Muscle of leg (tissue), 11 donors: ENCODE data around the gene MSX1. TPM values are rescaled to one million over a fixed set of nuclear protein-coding genes. Genes with fewer than 3 reads are reported as not detected.

Experiments used
- DNase-seq: peaks from one replicate; pipeline ENCODE4 v3.0.0; 2013
- H3K27ac ChIP-seq: one replicate; pipeline ENCODE4 v1.5.1; 2013; ENCODE audit warnings: mild to moderate bottlenecking, low read length, control low read depth
- H3K27me3 ChIP-seq: one replicate; pipeline ENCODE4 v1.6.1; 2013; ENCODE audit warnings: low read length; ENCODE audit not compliant: control insufficient read depth, insufficient read depth
- H3K36me3 ChIP-seq: one replicate; pipeline ENCODE4 v1.6.1; 2013; ENCODE audit warnings: low read length; ENCODE audit not compliant: control insufficient read depth, insufficient read depth
- H3K4me1 ChIP-seq: one replicate; pipeline ENCODE4 v1.6.1; 2013; ENCODE audit warnings: low read length; ENCODE audit not compliant: control insufficient read depth, insufficient read depth
- H3K4me3 ChIP-seq: one replicate; pipeline ENCODE4 v1.5.1; 2013; ENCODE audit warnings: low read length, control low read depth
- H3K9me3 ChIP-seq: replicated peaks from 2 replicates; pipeline ENCODE4 v1.6.1; 2013; ENCODE audit warnings: low read depth, low read length; ENCODE audit not compliant: control insufficient read depth
- WGBS: methylation state at CpG from one replicate; pipeline ENCODE4 v1.1.5; 2013; ENCODE audit warnings: missing lambda C conversion rate; ENCODE audit not compliant: insufficient coverage; 5-methylcytosine and 5-hydroxymethylcytosine counted together
- polyA plus RNA-seq, 8 donors: library from polyadenylated mRNA; unstranded; fragments of 120-200 nt; gene quantifications; one replicate each; pipeline versions ENCODE4 v1.2.1 to v1.2.3, GENCODE V29; 2013; ENCODE audit warnings: inconsistent platforms in 1 of 8, low replicate concordance in 1 of 8; ENCODE audit not compliant: insufficient read length in 8 of 8, insufficient read depth in 1 of 8
- total RNA-seq: library from RNA; stranded (reverse); fragments of 120-200 nt; gene quantifications from one replicate; pipeline ENCODE4 v1.2.4, GENCODE V29; 2013

Gene MSX1
- total and polyA plus RNA-seq, 9 donors = 1.3 to 2.8 (median 1.8) TPM

DNA sequence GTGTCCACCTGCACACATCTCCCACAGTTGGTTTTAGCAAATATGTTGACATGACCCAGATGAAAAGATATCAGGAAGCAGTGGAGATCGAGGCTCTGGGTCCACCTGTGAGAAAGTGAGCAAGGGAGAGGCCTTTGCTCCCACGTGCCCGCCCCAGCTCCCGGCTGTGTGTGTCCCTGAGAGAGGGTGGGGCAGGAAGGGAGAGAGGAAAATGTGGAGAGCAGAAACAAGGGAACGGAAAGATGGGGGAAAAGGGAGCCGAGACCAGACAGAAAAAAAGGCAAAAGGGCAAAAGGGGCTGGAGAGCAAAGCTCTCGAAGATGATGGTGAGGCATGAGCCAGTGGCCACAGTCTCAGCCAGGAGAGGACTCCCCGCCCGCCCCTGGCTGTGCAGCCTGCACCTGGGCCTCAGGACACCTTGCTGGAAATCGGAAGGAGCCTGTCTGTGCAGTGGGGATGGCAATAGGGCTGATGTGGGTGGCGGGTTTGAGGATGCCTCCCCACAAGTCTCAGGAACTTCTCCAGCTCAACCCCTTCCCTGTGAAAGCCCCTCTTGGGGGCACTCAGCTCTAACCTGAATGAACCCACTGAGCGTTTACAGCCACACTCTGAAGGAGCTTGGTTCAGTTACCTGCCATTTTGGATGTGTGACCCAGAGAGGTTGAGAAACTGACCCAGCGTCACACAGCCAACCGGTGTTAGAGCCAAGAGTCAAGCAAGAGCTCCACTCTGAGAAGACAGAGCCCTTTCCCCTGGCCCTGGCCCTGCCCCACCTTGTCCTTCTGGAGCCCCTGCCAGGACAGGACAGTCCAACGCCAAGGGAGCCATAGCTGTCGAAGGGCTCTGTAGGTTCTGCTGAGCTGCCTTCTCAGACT lies 20.3 kb upstream of the MSX1 start:
- Histone ChIP-seq H3K36me3 (no peaks in the 10 kb centered on the region), H3K9me3 (no peaks in the 10 kb centered on the region), H3K4me1 (no peaks in the 10 kb centered on the region), H3K27me3 (peaks cover 50% of the 10 kb centered on the region), H3K4me3 (no peak overlapping the region), H3K27ac (no peak overlapping the region)
- no peak for DNase-seq
- WGBS = 52% methylated on average over 14 of the region's 16 CpGs

DNA sequence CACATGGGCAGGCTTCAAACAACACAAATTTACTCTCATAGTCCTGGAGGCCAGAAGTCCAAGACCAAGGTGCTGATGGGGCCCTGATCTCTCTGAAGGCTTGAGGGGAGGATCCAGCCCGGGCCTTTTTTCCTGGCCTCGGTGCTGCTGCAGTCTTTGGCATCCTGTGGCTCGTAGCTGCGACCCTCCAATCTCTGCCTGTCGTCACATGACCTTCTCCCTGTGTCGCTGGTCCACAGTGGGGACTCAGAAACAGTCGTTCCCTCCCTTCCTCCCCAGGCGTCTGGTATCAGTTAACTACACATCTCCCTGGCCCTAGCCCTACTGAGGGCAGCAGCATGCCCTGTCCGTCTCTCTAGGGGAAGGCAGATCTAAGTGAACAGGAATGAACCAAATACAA lies 19.1 kb upstream of the MSX1 start:
- H3K27me3 ChIP-seq = peaks cover 58% of the 10 kb centered on the region

DNA sequence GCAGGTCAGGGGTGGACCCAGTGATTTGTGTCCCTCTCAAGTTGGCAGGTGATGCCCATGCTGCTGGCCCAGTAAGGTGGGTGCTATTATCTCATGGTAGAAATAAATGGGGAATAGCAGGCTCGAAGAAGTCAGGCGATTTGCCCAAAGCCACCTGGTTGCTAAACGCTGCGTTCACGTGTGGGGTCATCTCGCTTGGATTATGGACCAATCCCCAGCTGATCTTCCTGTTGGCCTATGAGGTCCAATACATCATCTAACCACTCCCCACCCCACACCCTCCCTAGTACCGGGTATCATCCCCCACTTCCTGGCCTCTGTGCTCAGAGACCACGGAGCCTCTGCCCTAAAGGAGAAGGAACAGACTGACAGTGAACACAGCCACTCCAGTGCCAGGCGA lies 18.3 kb upstream of the MSX1 start:
- Histone ChIP-seq H3K9me3 (no peaks in the 10 kb centered on the region), H3K36me3 (no peaks in the 10 kb centered on the region), H3K4me1 (no peaks in the 10 kb centered on the region), H3K4me3 (no peak overlapping the region), H3K27ac (no peak overlapping the region), H3K27me3 (peaks cover 63% of the 10 kb centered on the region)
- WGBS = 78% methylated on average over 7 of the region's 9 CpGs
- no peak for DNase-seq

More for the DNA sequence above, 19.1 kb upstream of the MSX1 start:
- DNase-seq = no peak
- no peak overlapping the region for H3K27ac ChIP-seq
- H3K4me3 ChIP-seq = no peak overlapping the region
- no peaks in the 10 kb centered on the region for H3K9me3 ChIP-seq
- no peaks in the 10 kb centered on the region for H3K36me3 ChIP-seq
- no peaks in the 10 kb centered on the region for H3K4me1 ChIP-seq
- 26% methylated on average over 8 of the region's 9 CpGs for WGBS

DNA sequence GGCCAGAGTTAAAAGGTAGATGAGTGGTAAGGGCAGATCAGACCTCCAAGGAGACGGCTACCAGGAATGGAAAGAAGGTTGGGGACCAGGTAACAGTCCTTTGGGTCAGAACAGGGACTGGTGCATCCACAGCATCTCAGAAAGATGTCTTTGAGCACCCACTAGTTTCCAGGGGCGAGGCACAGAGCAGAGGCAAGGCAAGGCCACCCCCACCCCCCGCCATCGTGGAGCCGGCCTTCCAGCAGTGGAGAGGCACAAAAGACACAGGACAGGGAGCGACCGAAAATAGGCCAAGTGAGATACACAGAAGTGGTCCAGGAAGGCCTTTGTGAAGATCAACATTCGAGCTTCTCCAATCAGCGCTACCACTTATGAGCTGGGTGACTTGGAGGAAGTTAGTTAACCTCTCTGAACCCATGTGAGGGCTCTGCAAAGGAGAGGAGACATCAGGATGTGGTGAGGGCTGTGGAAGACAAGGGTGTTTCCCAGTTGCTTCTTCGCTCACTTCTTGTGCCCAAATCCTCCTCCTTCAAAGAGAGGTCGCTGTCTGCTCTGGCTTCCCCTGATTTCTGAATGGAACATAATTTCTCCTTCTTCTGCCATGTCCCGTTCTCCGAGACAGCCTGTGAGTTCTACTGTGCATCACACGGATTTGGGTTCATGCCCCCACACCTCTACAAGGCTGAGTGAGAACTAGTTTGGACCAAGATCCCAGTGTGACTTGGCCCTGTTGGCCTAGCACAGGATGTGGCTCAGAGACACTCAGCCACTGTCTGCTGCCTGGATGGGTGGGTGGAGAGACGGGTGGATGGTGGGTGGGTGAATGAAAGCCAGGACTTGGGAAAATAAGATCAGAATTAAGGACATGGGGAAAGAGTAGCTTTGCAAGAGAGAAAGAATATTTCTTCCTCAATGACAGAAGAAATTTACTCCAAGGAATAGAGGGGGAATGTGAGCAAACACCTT lies 16.7 kb upstream of the MSX1 start:
- WGBS = 79% methylated on average over 13 of the region's 15 CpGs
- H3K4me1 ChIP-seq = no peaks in the 10 kb centered on the region
- H3K36me3 ChIP-seq = no peaks in the 10 kb centered on the region
- H3K9me3 ChIP-seq = no peaks in the 10 kb centered on the region
- no peak for DNase-seq
- H3K27me3 ChIP-seq = peaks cover 70% of the 10 kb centered on the region
- no peak overlapping the region for H3K27ac ChIP-seq
- no peak overlapping the region for H3K4me3 ChIP-seq

DNA sequence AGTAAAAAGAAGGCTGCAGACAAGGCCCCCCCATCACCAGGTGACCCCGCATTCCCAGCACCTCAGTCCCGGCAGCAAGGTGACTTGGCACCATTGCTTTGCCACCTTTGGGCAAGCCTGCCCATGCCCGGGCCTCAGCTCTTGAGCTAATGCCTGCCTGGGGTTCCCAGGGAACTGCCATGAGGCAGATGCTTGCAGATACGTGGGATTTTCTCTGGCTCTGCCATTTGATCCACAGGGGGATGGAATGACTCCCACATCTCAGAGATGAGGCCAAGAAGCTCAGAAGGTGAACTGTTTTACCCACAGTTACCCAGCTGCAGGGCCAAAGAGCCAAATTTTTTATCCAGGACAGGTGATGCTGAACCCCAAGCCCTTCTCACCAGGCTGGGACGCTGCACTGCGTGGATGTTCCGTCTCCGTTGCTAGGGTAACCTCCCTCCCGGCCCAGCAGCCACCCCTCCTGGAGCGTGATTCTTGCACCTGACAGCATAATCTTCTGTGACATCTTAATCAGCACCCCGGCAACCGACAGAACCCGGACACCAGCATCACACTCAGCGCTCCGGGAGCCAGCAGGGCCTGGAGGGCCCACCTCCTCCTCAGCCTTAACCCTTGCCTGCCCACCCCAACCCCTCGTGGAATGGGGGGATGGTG lies 15.7 kb upstream of the MSX1 start:
- H3K36me3 ChIP-seq = no peaks in the 10 kb centered on the region
- H3K9me3 ChIP-seq = no peaks in the 10 kb centered on the region
- no peak overlapping the region for H3K4me3 ChIP-seq
- H3K27me3 ChIP-seq = peaks cover 72% of the 10 kb centered on the region
- H3K4me1 ChIP-seq = no peaks in the 10 kb centered on the region
- DNase-seq = no peak
- H3K27ac ChIP-seq = no peak overlapping the region
- WGBS = 19% methylated on average over 10 of the region's 16 CpGs

DNA sequence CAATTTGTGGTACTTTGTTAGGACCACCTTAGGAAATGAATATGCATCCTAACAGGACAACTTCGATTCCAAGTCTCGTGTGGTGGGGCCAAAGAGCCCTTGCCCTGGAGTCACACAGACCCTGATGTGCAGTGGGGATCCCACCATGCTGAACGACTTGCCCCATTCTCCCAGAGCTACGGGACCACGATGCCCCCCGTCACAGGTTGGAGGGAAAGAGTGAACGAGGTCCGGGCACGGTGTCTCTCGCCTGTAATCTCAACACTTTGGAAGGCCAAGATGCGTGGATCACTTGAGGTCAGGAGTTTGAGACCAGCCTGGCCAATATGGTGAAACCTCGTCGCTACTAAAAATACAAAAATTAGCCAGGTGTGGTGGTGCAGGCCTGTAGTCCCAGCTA lies 14.4 kb upstream of the MSX1 start:
- no peaks in the 10 kb centered on the region for H3K36me3 ChIP-seq
- H3K4me1 ChIP-seq = no peaks in the 10 kb centered on the region
- H3K4me3 ChIP-seq = no peak overlapping the region
- no peak overlapping the region for H3K27ac ChIP-seq
- WGBS = 89% methylated on average over 12 of the region's 13 CpGs
- no peak for DNase-seq
- H3K9me3 ChIP-seq = no peaks in the 10 kb centered on the region
- peaks cover 73% of the 10 kb centered on the region for H3K27me3 ChIP-seq

DNA sequence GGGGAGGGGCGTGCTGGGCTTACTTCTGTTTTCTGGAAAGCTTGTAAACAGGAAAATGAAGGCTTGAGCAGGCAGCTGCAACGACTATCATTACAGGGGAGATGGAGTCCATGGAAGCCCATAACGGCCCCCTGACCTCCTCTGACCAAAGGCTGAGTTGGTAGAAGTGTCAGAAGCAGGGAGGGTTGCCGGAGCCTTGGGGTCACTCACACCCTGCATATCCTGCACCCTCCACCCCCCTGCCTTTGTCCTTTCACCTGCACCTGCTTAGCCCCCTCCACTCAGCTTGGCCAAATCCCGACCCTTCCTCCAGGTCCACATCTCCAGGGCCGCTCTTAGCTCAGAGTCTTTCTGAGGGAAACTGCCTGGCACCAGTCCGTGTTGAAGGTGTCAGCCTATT lies 12.5 kb upstream of the MSX1 start:
- Histone ChIP-seq H3K27me3 (peaks cover 77% of the 10 kb centered on the region), H3K9me3 (no peaks in the 10 kb centered on the region), H3K36me3 (no peaks in the 10 kb centered on the region), H3K27ac (no peak overlapping the region), H3K4me1 (no peaks in the 10 kb centered on the region), H3K4me3 (no peak overlapping the region)
- 49% methylated on average over 5 of the region's 7 CpGs for WGBS
- DNase-seq = no peak

DNA sequence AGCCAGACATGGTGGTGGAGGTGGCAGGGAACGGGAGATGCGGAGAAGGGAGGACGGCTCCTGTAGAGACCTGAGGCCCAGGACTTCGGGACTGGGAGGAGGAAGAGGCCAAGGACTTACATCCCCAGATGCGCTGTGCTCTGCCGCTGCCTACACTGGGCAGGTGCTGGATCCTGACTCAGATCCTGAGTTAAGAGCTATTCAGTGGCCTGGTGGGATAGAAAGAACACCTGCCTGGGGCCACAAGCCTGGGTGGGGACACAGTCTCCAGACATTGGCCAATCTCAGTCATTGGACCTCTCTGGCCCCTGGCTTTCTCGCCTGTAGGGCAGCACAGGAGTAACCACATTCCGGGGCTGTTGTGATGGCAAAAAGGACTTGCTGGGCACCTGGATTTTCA lies 10.9 kb upstream of the MSX1 start:
- Histone ChIP-seq H3K4me3 (no peak overlapping the region), H3K36me3 (no peaks in the 10 kb centered on the region), H3K9me3 (no peaks in the 10 kb centered on the region), H3K27ac (no peak overlapping the region), H3K4me1 (peaks cover 10% of the 10 kb centered on the region), H3K27me3 (peaks cover 80% of the 10 kb centered on the region)
- DNase-seq = no peak
- WGBS = 88% methylated on average over 8 of the region's 8 CpGs

DNA sequence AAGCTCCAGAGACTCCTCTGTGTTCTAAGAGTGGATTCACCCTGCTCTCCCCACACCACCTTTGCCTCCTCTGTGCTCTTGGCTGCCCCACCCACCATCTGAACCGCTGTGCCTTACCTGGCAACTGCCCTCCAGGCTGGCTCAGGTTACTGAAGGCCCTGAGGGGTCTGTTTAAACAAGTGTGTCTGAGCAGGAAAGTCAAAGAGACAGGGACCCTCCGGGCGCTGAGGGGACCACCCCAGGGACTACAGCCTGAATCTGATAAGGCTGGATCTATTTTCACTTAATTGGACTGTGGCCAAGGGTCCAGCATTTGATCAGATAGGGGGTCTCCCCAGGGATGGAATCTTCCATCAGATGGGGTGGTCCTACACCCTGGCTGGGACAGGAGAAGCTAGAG lies 10.4 kb upstream of the MSX1 start:
- Histone ChIP-seq H3K36me3 (no peaks in the 10 kb centered on the region), H3K9me3 (no peaks in the 10 kb centered on the region), H3K4me1 (peaks cover 12% of the 10 kb centered on the region), H3K27me3 (peaks cover 80% of the 10 kb centered on the region), H3K27ac (no peak overlapping the region), H3K4me3 (no peak overlapping the region)
- no peak for DNase-seq
- WGBS = 40% methylated on average over 2 of the region's 3 CpGs
